Measurements from ENCODE around the gene ZBTB16.
A peak's percentile ranks its signal among the peaks of the same experiment; 100 is the strongest.

ZBTB16 gene

GRCh38 chr11:114262681-114263512 is 203.4 kb downstream of the ZBTB16 start:
- peak; percentile 49 to 67 for DNase-seq (ENCODE audit: low spot score in 2 of 2)
- in situ Hi-C loops (cut with MboI; ENCODE audit: low sequenced_read_pairs) = loop anchor here (5.0 kb wide), 2 partner anchors 271 to 366 kb away; no protein-coding TSS in a partner anchor

GRCh38 chr11:114263513-114264170 is 204.1 kb downstream of the ZBTB16 start:
- no peaks in the 10 kb centered on the region for H3K9me3 ChIP-seq
- H3K4me1 ChIP-seq = no peaks in the 10 kb centered on the region
- DNase-seq (ENCODE audit: low spot score in 2 of 2) = no peak
- H3K27me3 ChIP-seq (ENCODE audit: low read depth) = peaks cover 10% of the 10 kb centered on the region
- H3K36me3 ChIP-seq (replicated peaks) = no peaks in the 10 kb centered on the region
- in situ Hi-C loops (cut with MboI; ENCODE audit: low sequenced_read_pairs) = loop anchor here (5.0 kb wide), 2 partner anchors 271 to 366 kb away; no protein-coding TSS in a partner anchor
- no peak overlapping the region for H3K4me3 ChIP-seq

More at GRCh38 chr11:114262681-114263512, 203.4 kb downstream of the ZBTB16 start:
- Histone ChIP-seq H3K36me3 (replicated peaks) (no peaks in the 10 kb centered on the region), H3K4me3 (no peak overlapping the region), H3K9me3 (no peaks in the 10 kb centered on the region), H3K4me1 (no peaks in the 10 kb centered on the region), H3K27me3 (ENCODE audit: low read depth) (peaks cover 10% of the 10 kb centered on the region)

GRCh38 chr11:114264381-114264780 is 204.9 kb downstream of the ZBTB16 start:
- no peak for DNase-seq (ENCODE audit: low spot score in 2 of 2)
- no peak overlapping the region for H3K4me3 ChIP-seq
- peaks cover 12% of the 10 kb centered on the region for H3K27me3 ChIP-seq (ENCODE audit: low read depth)
- H3K4me1 ChIP-seq = no peaks in the 10 kb centered on the region
- no peaks in the 10 kb centered on the region for H3K36me3 ChIP-seq (replicated peaks)
- in situ Hi-C loops (cut with MboI; ENCODE audit: low sequenced_read_pairs) = loop anchor here (5.0 kb wide), 2 partner anchors 272 to 367 kb away; no protein-coding TSS in a partner anchor
- no peaks in the 10 kb centered on the region for H3K9me3 ChIP-seq

- in situ Hi-C loops (cut with MboI; ENCODE audit: low sequenced_read_pairs) = no loop called here
- Histone ChIP-seq H3K4me1 (no peaks in the 10 kb centered on the region), H3K4me3 (no peak overlapping the region), H3K27me3 (ENCODE audit: low read depth) (peaks cover 12% of the 10 kb centered on the region), H3K9me3 (no peaks in the 10 kb centered on the region), H3K36me3 (replicated peaks) (no peaks in the 10 kb centered on the region)
- no peak for DNase-seq (ENCODE audit: low spot score in 2 of 2)
Observed at GRCh38 chr11:114265122-114265878, 205.8 kb downstream of the ZBTB16 start.

- peaks cover 15% of the 10 kb centered on the region; the same call in 1 of the 2 replicates for H3K27me3 ChIP-seq (ENCODE audit: low read depth)
- in situ Hi-C loops (cut with MboI; ENCODE audit: low sequenced_read_pairs) = no loop called here
- H3K9me3 ChIP-seq = no peaks in the 10 kb centered on the region
Observed at GRCh38 chr11:114269498-114269897, 210.0 kb downstream of the ZBTB16 start.

GRCh38 chr11:114270531-114271270 is 211.2 kb downstream of the ZBTB16 start:
- in situ Hi-C loops (cut with MboI; ENCODE audit: low sequenced_read_pairs) = no loop called here
- H3K4me1 ChIP-seq = no peaks in the 10 kb centered on the region
- H3K4me3 ChIP-seq = no peak overlapping the region
- DNase-seq (ENCODE audit: low spot score in 2 of 2) = no peak
- peaks cover 15% of the 10 kb centered on the region; the same call in 1 of the 2 replicates for H3K27me3 ChIP-seq (ENCODE audit: low read depth)
- no peaks in the 10 kb centered on the region for H3K36me3 ChIP-seq (replicated peaks)
- no peaks in the 10 kb centered on the region for H3K9me3 ChIP-seq

More at GRCh38 chr11:114269498-114269897, 210.0 kb downstream of the ZBTB16 start:
- Histone ChIP-seq H3K4me1 (no peaks in the 10 kb centered on the region), H3K36me3 (replicated peaks) (no peaks in the 10 kb centered on the region), H3K4me3 (no peak overlapping the region)
- DNase-seq (ENCODE audit: low spot score in 2 of 2) = no peak

GRCh38 chr11:114271316-114271715 is 211.8 kb downstream of the ZBTB16 start:
- Histone ChIP-seq H3K27me3 (ENCODE audit: low read depth) (peaks cover 15% of the 10 kb centered on the region; the same call in 1 of the 2 replicates), H3K36me3 (replicated peaks) (no peaks in the 10 kb centered on the region), H3K4me3 (no peak overlapping the region), H3K9me3 (no peaks in the 10 kb centered on the region), H3K4me1 (no peaks in the 10 kb centered on the region)
- no peak for DNase-seq (ENCODE audit: low spot score in 2 of 2)
- in situ Hi-C loops (cut with MboI; ENCODE audit: low sequenced_read_pairs) = no loop called here

GRCh38 chr11:114272311-114272710 is 212.8 kb downstream of the ZBTB16 start:
- Histone ChIP-seq H3K4me1 (no peaks in the 10 kb centered on the region), H3K4me3 (no peak overlapping the region), H3K9me3 (no peaks in the 10 kb centered on the region), H3K27me3 (ENCODE audit: low read depth) (peaks cover 15% of the 10 kb centered on the region; the same call in 1 of the 2 replicates), H3K36me3 (replicated peaks) (no peaks in the 10 kb centered on the region)
- in situ Hi-C loops (cut with MboI; ENCODE audit: low sequenced_read_pairs) = no loop called here
- no peak for DNase-seq (ENCODE audit: low spot score in 2 of 2)

- H3K27me3 ChIP-seq (ENCODE audit: low read depth) = peaks cover 15% of the 10 kb centered on the region; the same call in 1 of the 2 replicates
Observed at GRCh38 chr11:114273071-114273470, 213.6 kb downstream of the ZBTB16 start.

GRCh38 chr11:114273890-114274635 is 214.6 kb downstream of the ZBTB16 start:
- H3K4me3 ChIP-seq = no peak overlapping the region
- no peaks in the 10 kb centered on the region for H3K4me1 ChIP-seq
- no peaks in the 10 kb centered on the region for H3K36me3 ChIP-seq (replicated peaks)
- in situ Hi-C loops (cut with MboI; ENCODE audit: low sequenced_read_pairs) = no loop called here
- peaks cover 13% of the 10 kb centered on the region; the same call in 1 of the 2 replicates for H3K27me3 ChIP-seq (ENCODE audit: low read depth)
- no peaks in the 10 kb centered on the region for H3K9me3 ChIP-seq
- no peak for DNase-seq (ENCODE audit: low spot score in 2 of 2)

More at GRCh38 chr11:114273071-114273470, 213.6 kb downstream of the ZBTB16 start:
- in situ Hi-C loops (cut with MboI; ENCODE audit: low sequenced_read_pairs) = no loop called here
- no peak for DNase-seq (ENCODE audit: low spot score in 2 of 2)
- no peaks in the 10 kb centered on the region for H3K4me1 ChIP-seq
- no peak overlapping the region for H3K4me3 ChIP-seq
- H3K36me3 ChIP-seq (replicated peaks) = no peaks in the 10 kb centered on the region
- no peaks in the 10 kb centered on the region for H3K9me3 ChIP-seq

GRCh38 chr11:114274637-114275036 is 215.1 kb downstream of the ZBTB16 start:
- Histone ChIP-seq H3K9me3 (no peaks in the 10 kb centered on the region), H3K36me3 (replicated peaks) (no peaks in the 10 kb centered on the region), H3K4me3 (no peak overlapping the region), H3K4me1 (no peaks in the 10 kb centered on the region), H3K27me3 (ENCODE audit: low read depth) (peaks cover 12% of the 10 kb centered on the region; the same call in 1 of the 2 replicates)
- in situ Hi-C loops (cut with MboI; ENCODE audit: low sequenced_read_pairs) = no loop called here
- no peak for DNase-seq (ENCODE audit: low spot score in 2 of 2)

GRCh38 chr11:114275280-114275679 is 215.8 kb downstream of the ZBTB16 start:
- Histone ChIP-seq H3K27me3 (ENCODE audit: low read depth) (peaks cover 12% of the 10 kb centered on the region; the same call in 1 of the 2 replicates), H3K9me3 (no peaks in the 10 kb centered on the region), H3K4me3 (no peak overlapping the region), H3K36me3 (replicated peaks) (no peaks in the 10 kb centered on the region), H3K4me1 (no peaks in the 10 kb centered on the region)
- in situ Hi-C loops (cut with MboI; ENCODE audit: low sequenced_read_pairs) = no loop called here
- DNase-seq (ENCODE audit: low spot score in 2 of 2) = no peak

All from HAP-1 (cell line).